Urinary bladder (tissue), 4 donors: ENCODE data around the gene HOXA13. TPM values are rescaled to one million over a fixed set of nuclear protein-coding genes. Genes with fewer than 3 reads are reported as not detected.
A peak's percentile ranks its signal among the peaks of the same experiment; 100 is the strongest.

Experiments used
- DNase-seq: peaks from one replicate; pipeline ENCODE4 v3.0.0-alpha.2; 2015; ENCODE audit errors: extremely low spot score
- H3K27ac ChIP-seq: one replicate; pipeline ENCODE4 v1.5.1; 2013; ENCODE audit warnings: low read depth, mild to moderate bottlenecking, moderate library complexity
- H3K36me3 ChIP-seq: one replicate; pipeline ENCODE4 v1.6.1; 2013; ENCODE audit warnings: mild to moderate bottlenecking, moderate library complexity; ENCODE audit not compliant: insufficient read depth
- H3K4me1 ChIP-seq: one replicate; pipeline ENCODE4 v1.6.1; 2013; ENCODE audit warnings: mild to moderate bottlenecking, moderate library complexity; ENCODE audit not compliant: insufficient read depth
- H3K4me3 ChIP-seq: one replicate; pipeline ENCODE4 v1.5.1; 2013; ENCODE audit warnings: low read depth, low read length
- WGBS: extraction: QIAGEN DNeasy Blood & Tissue Kit; methylation state at CpG from one replicate; pipeline ENCODE4 v1.1.7; 2013; 5-methylcytosine and 5-hydroxymethylcytosine counted together
- polyA plus RNA-seq: library from polyadenylated mRNA; stranded (reverse); fragments of 200-250 nt; gene quantifications from one replicate; pipeline ENCODE4 v1.2.3, GENCODE V29; 2013
- total RNA-seq: library from RNA; depleted of rRNA; stranded (reverse); fragments of >200 nt; gene quantifications from one replicate; pipeline ENCODE4 v1.2.3, GENCODE V29; 2014
- donor health status: healthy with polysubstance abuse.
- donor health status: healthy.

The HOXA13 gene
- total and polyA plus RNA-seq, 2 donors = 24.4 to 43.2 TPM

GRCh38 chr7:27220440-27220955 lies 20.6 kb upstream of the HOXA13 start:
- 48% methylated on average over 45 of the region's 45 CpGs for WGBS
- DNase-seq = no peak
- H3K36me3 ChIP-seq = no peaks in the 10 kb centered on the region
- no peak overlapping the region for H3K4me3 ChIP-seq
- no peak overlapping the region for H3K27ac ChIP-seq
- H3K4me1 ChIP-seq = no peaks in the 10 kb centered on the region

GRCh38 chr7:27219821-27220220 lies 19.9 kb upstream of the HOXA13 start:
- no peak overlapping the region for H3K4me3 ChIP-seq
- no peak for DNase-seq
- WGBS = 90% methylated on average over 4 of the region's 4 CpGs

GRCh38 chr7:27217951-27218350 lies 18.1 kb upstream of the HOXA13 start:
- Histone ChIP-seq H3K4me3 (no peak overlapping the region), H3K27ac (no peak overlapping the region), H3K36me3 (no peaks in the 10 kb centered on the region), H3K4me1 (no peaks in the 10 kb centered on the region)
- DNase-seq = no peak

More at GRCh38 chr7:27219821-27220220, 19.9 kb upstream of the HOXA13 start:
- Histone ChIP-seq H3K27ac (no peak overlapping the region), H3K4me1 (no peaks in the 10 kb centered on the region), H3K36me3 (no peaks in the 10 kb centered on the region)

GRCh38 chr7:27215356-27215755 lies 15.5 kb upstream of the HOXA13 start:
- no peak for DNase-seq
- 96% methylated on average over 2 of the region's 2 CpGs for WGBS
- Histone ChIP-seq H3K27ac (no peak overlapping the region), H3K36me3 (no peaks in the 10 kb centered on the region), H3K4me3 (no peak overlapping the region), H3K4me1 (no peaks in the 10 kb centered on the region)

GRCh38 chr7:27214239-27214950 lies 14.5 kb upstream of the HOXA13 start:
- DNase-seq = no peak
- no peaks in the 10 kb centered on the region for H3K36me3 ChIP-seq
- H3K4me1 ChIP-seq = no peaks in the 10 kb centered on the region
- H3K4me3 ChIP-seq = no peak overlapping the region
- no peak overlapping the region for H3K27ac ChIP-seq
- WGBS = 76% methylated on average over 8 of the region's 8 CpGs

GRCh38 chr7:27213433-27214238 lies 13.7 kb upstream of the HOXA13 start:
- no peaks in the 10 kb centered on the region for H3K4me1 ChIP-seq
- H3K27ac ChIP-seq = no peak overlapping the region
- WGBS = 83% methylated on average over 50 of the region's 50 CpGs
- no peak for DNase-seq
- no peak overlapping the region for H3K4me3 ChIP-seq
- H3K36me3 ChIP-seq = no peaks in the 10 kb centered on the region

GRCh38 chr7:27212497-27213432 lies 12.9 kb upstream of the HOXA13 start:
- Histone ChIP-seq H3K36me3 (no peaks in the 10 kb centered on the region), H3K4me3 (no peak overlapping the region), H3K27ac (no peak overlapping the region), H3K4me1 (no peaks in the 10 kb centered on the region)
- no peak for DNase-seq
- WGBS = 61% methylated on average over 52 of the region's 52 CpGs

- 86% methylated on average over 3 of the region's 3 CpGs for WGBS
- no peak overlapping the region for H3K27ac ChIP-seq
- no peaks in the 10 kb centered on the region for H3K4me1 ChIP-seq
- no peak for DNase-seq
- no peaks in the 10 kb centered on the region for H3K36me3 ChIP-seq
- no peak overlapping the region for H3K4me3 ChIP-seq
Observed at GRCh38 chr7:27211764-27212204, 11.9 kb upstream of the HOXA13 start.

- WGBS = 95% methylated on average over 1 of the region's 1 CpG
- H3K27ac ChIP-seq = no peak overlapping the region
- DNase-seq = no peak
- H3K4me1 ChIP-seq = no peaks in the 10 kb centered on the region
- no peaks in the 10 kb centered on the region for H3K36me3 ChIP-seq
- H3K4me3 ChIP-seq = no peak overlapping the region
Observed at GRCh38 chr7:27211084-27211446, 11.2 kb upstream of the HOXA13 start.

- 14% methylated on average over 32 of the region's 32 CpGs for WGBS
- no peaks in the 10 kb centered on the region for H3K36me3 ChIP-seq
- H3K4me1 ChIP-seq = no peaks in the 10 kb centered on the region
- H3K27ac ChIP-seq = no peak overlapping the region
- peak overlapping the region; percentile 19 for H3K4me3 ChIP-seq
- DNase-seq = no peak
Observed at GRCh38 chr7:27210441-27211083, 10.7 kb upstream of the HOXA13 start.

GRCh38 chr7:27209933-27210440 lies 10.1 kb upstream of the HOXA13 start:
- WGBS = 60% methylated on average over 11 of the region's 11 CpGs
- no peaks in the 10 kb centered on the region for H3K4me1 ChIP-seq
- no peaks in the 10 kb centered on the region for H3K36me3 ChIP-seq
- H3K4me3 ChIP-seq = no peak overlapping the region
- H3K27ac ChIP-seq = no peak overlapping the region
- no peak for DNase-seq

- H3K4me1 ChIP-seq = no peaks in the 10 kb centered on the region
Observed at GRCh38 chr7:27208998-27209397, 9.1 kb upstream of the HOXA13 start.

More at GRCh38 chr7:27208998-27209397, 9.1 kb upstream of the HOXA13 start:
- Histone ChIP-seq H3K27ac (no peak overlapping the region), H3K36me3 (no peaks in the 10 kb centered on the region), H3K4me3 (no peak overlapping the region)
- WGBS = 91% methylated on average over 4 of the region's 4 CpGs
- no peak for DNase-seq
